ENCODE data around the gene PPM1A. TPM values are rescaled to one million over a fixed set of nuclear protein-coding genes. Genes with fewer than 3 reads are reported as not detected.

PPM1A gene
- total RNA-seq, 4 donors from 2014 or later = 41.9 to 65.8 (median 44.5) TPM

DNA sequence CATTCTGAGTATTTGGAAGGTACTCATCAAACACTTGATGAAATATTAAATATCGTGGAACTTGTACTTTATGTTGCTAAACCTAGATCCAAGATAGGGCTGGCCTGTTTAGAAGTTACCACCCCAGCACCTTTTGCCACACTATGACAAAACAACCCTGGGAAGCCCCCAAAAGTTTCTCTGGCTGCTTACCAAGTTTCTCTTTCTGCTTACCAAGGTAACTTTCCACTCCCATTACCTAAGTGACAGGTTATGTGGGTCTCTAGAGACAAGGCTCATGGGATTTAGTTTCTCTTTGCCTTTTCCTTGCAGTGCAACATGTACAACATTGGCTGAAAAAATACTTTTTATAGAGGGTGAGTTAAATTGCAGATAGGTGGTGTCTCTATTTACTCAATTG, 28.9 kb upstream of the PPM1A start:
- Histone ChIP-seq H3K36me3 (no peaks in the 10 kb centered on the region), H3K9me3 (no peaks in the 10 kb centered on the region), H3K4me3 (replicated peaks in 1 of 3) (no peak overlapping the region), H3K27me3 (no peaks in the 10 kb centered on the region), H3K27ac (no peak overlapping the region), H3K4me1 (no peaks in the 10 kb centered on the region)
- no peak for DNase-seq
- no peak for TF ChIP-seq POLR2A (IDR thresholded peaks at IDR 0.05)
- no peak for TF ChIP-seq CTCF (IDR thresholded peaks at IDR 0.05)
- intact Hi-C loops (cut with DNase I) = no loop called here
- 88 to 91% methylated on average over 1 of the region's 1 CpG for WGBS, 2 donors

DNA sequence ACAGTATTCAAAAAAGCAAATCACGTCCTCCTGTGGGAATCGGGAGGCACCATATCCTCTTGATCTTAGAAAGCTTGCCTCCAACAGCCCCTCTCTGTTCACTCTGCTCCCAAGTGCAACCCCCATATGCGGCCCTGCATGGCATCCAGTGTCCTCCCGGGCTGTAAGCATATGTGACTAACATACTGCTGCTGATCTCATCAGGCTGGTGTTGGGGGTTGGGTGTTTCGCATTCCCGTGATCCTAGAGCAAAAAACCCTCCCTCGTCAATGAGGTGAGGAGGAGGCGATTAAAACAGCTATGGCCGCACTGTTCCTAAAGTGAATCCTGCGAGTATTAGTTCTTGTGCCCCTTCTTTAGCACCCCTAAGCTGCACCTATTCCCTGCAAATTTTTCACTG, 28.1 kb upstream of the PPM1A start:
- 79 to 81% methylated on average over 10 of the region's 10 CpGs for WGBS, 2 donors
- Histone ChIP-seq H3K27ac (no peak overlapping the region), H3K4me3 (replicated peaks in 1 of 3) (no peak overlapping the region)

DNA sequence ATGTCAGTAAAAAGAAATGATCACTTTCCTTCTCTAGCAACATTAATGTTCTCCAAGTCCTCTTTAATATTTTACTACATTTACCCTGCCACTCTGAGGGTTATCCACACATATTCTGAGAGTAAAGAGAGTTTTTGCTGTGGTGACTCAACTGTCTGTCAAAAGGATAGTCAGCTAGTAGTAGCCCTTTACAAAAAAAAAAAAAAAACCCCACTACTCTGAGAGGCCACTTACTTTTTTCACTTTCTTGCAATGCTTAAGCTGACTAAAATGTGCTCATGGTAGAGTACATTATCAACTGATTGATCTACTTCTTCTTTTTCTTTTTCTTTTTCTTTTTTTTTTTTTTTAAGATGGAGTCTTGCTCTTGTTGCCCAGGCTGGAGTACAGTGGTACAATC, 27.6 kb upstream of the PPM1A start:
- Histone ChIP-seq H3K4me3 (replicated peaks in 1 of 3) (no peak overlapping the region), H3K27me3 (no peaks in the 10 kb centered on the region), H3K27ac (no peak overlapping the region), H3K9me3 (no peaks in the 10 kb centered on the region), H3K36me3 (no peaks in the 10 kb centered on the region), H3K4me1 (no peaks in the 10 kb centered on the region)
- TF ChIP-seq CTCF (IDR thresholded peaks at IDR 0.05) (no peak), POLR2A (IDR thresholded peaks at IDR 0.05) (no peak)
- intact Hi-C loops (cut with DNase I) = no loop called here
- no peak for DNase-seq

More for the DNA sequence above, 28.1 kb upstream of the PPM1A start:
- intact Hi-C loops (cut with DNase I) = no loop called here
- H3K36me3 ChIP-seq = no peaks in the 10 kb centered on the region
- H3K4me1 ChIP-seq = no peaks in the 10 kb centered on the region
- DNase-seq = no peak
- no peaks in the 10 kb centered on the region for H3K9me3 ChIP-seq
- no peak for TF ChIP-seq CTCF (IDR thresholded peaks at IDR 0.05)
- TF ChIP-seq POLR2A (IDR thresholded peaks at IDR 0.05) = no peak
- H3K27me3 ChIP-seq = no peaks in the 10 kb centered on the region

- H3K27me3 ChIP-seq = no peaks in the 10 kb centered on the region
- intact Hi-C loops (cut with DNase I) = no loop called here
- DNase-seq = peak; percentile 93 to 97
- H3K9me3 ChIP-seq = no peaks in the 10 kb centered on the region
- H3K4me1 ChIP-seq = no peaks in the 10 kb centered on the region
- no peaks in the 10 kb centered on the region for H3K36me3 ChIP-seq
- WGBS, 2 donors = 24 to 29% methylated on average over 3 to 4 of the region's 4 CpGs
- no peak overlapping the region for H3K4me3 ChIP-seq (replicated peaks in 1 of 3)
- peak overlapping the region in 1 of 3 donors; percentile 30 for H3K27ac ChIP-seq
- no peak for TF ChIP-seq CTCF (IDR thresholded peaks at IDR 0.05)
- no peak for TF ChIP-seq POLR2A (IDR thresholded peaks at IDR 0.05)
These were observed 26.2 kb upstream of the PPM1A start for GRCh38 chr14:60222820-60223219.

- TF ChIP-seq POLR2A (IDR thresholded peaks at IDR 0.05) (no peak), CTCF (IDR thresholded peaks at IDR 0.05) (no peak)
- Histone ChIP-seq H3K4me1 (no peaks in the 10 kb centered on the region), H3K4me3 (replicated peaks in 1 of 3) (no peak overlapping the region), H3K27ac (no peak overlapping the region), H3K9me3 (no peaks in the 10 kb centered on the region), H3K36me3 (no peaks in the 10 kb centered on the region), H3K27me3 (no peaks in the 10 kb centered on the region)
- intact Hi-C loops (cut with DNase I) = no loop called here
- no peak for DNase-seq
- 90 to 91% methylated on average over 3 of the region's 3 CpGs for WGBS, 2 donors
These were observed 23.8 kb upstream of the PPM1A start for GRCh38 chr14:60225265-60225664.
